DMS53 treated with DMSO at 0.1 percent for 48 hours (cell line): ENCODE results near the gene TMEM184A.

Experiments used
- DNase-seq: peaks from one replicate; lab custom pipeline; 2025; ENCODE audit not compliant: unreplicated experiment; lab: John Stamatoyannopoulos, UW

Gene TMEM184A

DNA sequence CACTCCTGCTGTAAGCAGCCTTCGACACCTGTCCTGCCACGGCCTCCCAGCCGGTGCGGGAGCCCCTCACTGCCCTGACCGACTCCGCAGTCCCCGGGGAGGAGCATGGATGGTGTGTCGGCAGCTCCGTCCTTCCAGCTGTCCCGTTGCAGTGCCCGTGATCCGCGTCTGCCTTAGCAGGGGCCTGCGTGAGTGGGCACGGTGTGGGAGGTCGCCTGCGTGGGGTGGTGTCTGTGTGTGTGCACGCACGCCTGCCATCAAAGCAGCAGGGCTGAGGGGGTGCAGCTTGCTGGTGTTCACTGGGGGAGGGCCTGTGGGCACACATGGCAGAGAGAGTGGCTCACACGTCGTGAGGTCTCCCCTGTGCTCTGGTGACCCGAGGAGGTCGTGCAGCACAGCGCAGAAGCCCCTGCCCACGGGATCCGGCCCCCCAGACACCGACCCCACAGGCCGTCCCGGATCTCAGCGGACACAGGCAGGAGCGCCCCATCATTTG, 15.2 kb downstream of the TMEM184A start:
- no peak for DNase-seq

DNA sequence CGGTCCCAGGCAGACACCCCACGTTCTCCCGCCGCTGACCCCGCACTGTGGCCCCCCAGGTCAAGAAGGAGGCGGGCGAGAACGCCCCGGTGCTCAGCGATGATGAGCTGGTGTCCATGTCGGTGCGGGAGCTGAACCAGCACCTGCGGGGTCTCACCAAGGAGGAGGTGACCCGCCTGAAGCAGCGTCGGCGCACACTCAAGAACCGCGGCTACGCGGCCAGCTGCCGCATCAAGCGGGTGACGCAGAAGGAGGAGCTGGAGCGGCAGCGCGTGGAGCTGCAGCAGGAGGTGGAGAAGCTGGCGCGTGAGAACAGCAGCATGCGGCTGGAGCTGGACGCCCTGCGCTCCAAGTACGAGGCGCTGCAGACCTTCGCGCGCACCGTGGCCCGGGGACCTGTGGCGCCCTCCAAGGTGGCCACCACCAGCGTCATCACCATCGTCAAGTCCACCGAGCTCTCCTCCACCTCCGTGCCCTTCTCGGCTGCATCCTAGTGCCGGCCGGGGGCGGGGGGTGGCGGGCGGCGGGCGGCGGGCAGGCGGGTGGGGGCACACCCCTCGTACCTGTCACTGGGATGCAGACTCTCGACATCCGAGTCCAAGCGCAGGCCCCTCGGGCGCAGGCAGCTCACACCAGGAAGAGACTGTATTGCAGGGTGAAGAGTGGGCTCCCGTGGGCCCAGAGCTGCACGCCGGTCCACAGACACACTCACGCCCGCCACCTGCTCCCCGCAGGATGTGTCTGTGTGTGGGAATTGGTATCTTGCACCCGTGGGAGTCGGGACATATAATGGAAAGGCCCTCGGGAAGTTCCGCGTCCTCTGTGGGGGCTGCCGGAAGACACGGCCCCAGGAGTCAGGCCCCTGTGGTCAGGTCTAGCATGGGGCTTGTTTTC, 15.9 kb downstream of the TMEM184A start:
- no peak for DNase-seq

DNA sequence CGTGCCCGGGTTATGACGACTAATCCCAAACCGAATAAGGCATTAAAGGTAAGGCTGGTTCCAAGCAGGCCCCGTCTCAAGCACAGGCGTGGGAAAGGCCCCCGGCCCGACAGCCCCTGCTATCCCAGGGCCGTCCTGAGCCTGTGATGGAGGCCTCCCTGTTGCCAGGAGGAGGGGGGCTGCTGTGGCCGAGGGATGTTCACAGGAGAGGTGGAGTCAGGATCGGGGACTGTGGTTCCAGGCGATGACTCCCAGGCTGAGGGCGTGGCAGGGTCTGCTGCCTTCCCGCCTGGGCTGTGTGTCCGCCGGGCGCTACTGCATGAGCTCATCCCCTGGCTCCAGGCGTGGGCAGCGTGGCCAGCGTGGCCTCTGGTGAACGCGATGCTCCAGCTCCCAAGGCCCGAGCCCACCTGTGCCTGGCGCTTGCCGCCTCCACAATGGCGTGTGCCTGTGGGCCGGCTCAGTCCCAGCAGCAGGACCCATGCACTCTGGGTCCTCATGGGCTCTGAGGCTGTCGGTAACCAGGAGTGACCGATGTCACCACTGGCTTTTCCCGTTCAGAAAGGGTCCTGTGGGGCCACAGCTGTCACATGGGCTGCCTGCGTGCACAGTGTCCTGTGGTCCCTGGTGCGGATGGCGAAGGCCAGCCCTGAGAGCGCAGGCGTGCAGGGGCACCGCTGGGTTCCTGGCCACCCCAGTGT, 16.7 kb downstream of the TMEM184A start:
- no peak for DNase-seq

DNA sequence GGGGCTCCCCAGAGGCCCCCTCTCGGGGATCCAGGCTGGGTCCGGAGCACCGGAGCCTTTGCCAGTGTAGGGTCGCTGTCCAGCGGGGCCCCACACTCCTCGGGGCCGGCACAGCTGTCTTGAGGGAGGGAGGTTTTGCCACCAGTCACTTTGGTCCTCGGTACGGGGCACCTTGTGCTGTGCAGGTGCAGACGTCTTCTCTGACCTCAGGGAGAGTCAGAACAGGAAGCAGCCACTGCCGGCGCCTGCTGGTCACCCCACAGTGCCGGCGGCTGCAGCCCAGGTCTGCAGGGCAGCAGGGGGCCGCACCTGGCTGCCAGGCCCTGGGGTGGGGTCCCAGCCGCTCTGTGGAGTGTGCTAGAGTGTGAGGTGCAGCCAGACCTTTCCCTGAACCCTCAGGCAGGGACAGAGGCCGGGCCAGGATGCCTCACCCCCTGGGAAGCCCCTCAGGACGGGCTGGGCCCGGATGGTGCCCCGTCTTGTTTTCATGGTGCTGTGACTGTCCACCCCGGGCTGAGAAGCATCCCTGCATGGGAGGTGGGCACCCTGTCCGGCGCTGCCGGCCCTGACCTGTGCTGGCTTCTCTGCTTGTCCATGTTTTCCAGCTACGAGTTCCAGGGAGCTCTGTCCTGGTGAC, 17.3 kb downstream of the TMEM184A start:
- DNase-seq: no peak

DNA sequence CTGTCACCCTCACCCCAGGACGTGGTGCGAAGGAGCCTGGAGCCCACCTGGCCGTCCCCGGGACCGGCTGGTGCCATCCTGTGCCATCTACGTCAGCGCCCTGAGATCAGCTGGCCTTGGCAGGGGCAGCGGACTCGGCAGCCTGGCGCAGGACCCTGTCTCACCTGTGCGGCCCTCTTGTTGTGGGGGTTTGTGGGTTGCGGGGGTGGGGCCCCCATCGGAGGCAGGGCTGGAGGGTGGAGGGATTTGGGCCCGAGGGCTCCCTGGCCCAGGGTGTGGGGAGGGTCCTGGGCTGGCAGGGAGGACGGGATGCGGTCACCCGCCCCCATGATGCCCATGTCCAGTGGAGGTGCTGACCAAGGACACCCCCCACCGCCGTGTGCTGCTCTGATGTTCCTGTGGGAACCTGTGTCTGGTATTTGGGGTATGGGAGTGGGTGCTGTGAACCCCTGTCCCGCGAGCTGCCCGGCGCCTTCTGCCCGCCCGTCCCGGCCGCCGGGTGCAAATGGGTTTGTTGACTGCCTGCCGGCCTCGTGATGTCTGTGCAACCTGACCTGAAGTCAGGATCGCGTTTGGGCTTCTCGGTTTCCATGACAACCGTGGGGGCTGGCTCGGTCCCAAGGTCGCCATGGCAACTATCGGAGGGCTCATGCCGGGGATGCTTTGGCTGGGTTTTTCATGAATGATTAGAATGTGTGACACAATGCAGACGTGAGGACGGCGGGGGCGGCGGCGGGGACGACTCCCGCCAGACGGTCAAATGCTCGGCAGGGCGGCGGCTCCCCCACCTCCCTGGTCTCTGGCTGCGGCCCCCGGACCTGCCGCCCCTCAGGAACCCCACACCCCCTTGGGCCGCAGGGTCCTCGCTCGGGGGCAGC, 18.2 kb downstream of the TMEM184A start:
- DNase-seq: no peak

DNA sequence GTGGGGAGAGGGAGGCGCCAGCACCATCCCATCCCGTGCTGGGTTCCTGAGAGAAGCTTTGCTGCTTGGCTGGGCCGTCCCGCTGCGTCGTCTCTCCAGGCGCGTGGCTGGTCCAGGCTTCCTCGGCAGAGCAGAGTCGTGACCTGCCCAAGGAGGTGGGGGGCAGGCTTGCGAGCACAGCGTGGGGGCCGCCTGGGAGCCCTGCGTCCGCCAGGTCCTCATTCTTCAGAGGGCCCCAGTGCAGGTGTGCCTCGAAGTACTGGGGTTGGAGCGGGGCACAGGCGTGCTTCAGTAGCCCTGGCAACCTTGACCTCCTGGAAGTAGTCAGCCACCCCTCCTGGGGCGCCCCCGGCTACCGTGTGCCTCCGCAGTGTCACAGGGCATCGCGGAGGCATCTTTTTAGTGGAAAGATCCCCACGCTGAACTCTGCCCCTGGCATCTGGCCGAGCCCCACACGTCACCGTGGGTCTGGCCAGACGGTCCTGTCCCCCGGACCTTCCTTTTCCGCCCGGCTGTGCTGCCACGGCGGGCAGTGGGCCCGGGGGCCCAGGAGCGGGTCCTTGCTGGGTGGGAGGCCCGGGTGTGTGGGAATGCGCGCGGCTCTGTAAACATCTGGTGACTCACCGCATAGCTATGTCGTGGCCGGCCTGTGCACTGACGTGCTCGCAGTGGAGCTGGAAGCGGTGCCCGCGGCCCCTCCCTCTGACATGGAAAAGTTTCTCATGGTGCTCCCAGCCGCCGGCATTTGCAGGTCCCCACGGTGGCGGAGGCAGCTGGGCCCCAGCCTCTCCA, 19.1 kb downstream of the TMEM184A start:
- DNase-seq: peak; percentile 15

DNA sequence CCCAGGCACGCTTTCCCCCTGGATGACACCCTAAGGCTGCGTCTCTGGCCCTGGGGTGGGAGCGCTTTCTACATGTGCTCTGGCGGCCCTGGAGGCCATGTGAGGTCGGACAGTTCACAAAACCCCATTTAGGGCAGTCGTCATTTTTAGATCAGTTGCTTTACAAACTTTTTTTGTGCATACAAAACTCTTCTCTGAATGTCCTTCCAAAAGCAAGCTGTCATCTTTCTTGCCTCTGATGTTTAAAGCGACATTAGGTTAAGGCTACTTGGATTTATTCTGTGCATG, 19.6 kb downstream of the TMEM184A start:
- no peak for DNase-seq

DNA sequence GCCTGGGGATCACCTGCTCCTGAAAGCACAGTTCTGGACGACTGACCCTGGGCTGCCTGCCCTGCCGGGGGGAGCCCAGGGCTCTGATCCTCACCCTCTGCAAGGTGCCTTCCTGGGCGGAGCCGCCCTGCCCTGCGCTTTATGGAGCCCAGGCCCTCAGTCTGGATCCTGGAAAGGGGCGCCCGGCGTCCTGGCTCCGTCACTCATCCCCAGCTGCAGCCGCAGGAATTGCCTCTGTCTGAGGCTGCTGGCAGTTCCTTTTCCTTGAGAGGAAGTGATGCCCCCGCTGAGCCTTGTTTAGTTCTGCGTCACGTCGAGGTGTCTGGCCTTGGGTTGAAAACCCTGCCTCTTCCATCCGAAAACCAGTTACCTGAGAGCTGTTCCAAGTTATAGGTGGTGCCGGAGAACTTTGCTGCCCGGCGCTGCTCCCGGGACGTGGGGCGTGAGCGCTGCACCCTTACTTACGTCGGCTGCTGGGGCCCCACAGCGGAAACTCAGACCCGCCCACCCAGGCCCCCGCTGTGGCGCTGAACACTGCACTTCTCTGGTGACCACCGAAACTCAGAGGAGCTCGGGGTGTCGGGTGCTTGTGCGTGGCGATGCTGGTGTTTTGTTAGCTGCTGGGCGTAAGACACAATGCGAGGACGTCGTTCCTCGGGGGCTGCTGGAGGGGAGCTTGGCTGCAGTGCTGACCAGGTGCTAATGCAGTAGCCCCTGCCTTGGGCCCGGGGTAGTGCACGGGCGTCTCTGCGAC, 20.1 kb downstream of the TMEM184A start:
- no peak for DNase-seq

DNA sequence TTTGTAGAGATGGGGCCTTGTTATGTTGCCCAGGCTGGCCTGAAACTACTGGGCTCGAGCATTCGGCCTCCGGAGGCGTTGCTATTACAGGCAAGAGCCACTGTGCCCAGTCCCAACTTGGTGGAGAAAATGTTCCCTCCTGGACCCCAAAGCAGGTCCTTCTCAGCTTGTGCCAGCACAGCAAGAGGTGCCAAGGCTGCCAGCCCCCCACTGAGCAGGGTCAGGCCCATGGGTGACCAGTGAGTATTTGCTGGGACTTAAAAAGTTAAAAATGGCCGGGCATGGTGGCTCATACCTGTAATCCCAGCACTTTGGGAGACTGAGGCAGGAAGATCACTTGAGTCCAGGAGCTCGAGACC, 20.9 kb downstream of the TMEM184A start:
- DNase-seq: no peak

DNA sequence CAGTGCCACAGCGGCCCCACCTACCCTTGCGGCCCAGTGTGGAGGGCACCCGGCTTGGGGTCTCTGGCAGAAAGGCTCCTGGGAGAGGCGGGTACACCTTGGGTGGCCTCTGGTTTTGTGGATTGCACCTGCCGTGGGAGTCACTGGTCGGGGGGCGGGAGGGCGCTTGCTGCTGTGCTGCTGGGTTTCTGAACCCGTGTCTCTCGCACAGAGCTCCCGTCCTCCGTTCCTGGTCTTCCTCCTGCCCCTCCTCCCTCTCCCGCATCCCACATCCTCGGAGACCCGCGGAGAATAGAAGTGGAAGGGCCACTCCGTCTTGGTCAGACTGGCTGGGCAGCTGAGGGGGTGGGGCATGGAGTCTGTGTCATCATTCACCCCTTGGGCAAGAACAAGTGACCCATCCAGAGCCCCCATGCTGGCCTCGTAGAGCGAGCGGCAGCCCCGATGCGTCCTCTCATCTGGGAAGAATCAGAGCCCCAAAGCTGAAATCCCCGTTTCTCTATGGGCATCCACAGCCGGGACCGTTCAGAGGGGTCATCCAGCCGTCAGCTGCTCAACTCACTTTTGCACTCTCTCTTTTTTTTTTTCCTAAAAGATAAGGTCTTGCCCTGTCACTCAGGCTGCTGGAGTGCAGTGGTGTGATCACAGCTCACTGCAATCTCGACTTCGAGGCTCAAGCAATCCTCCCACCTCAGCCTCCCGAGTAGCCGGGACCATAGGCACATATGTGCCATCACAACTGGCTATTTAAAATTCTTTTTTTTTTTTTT, 21.5 kb downstream of the TMEM184A start:
- DNase-seq: no peak

DNA sequence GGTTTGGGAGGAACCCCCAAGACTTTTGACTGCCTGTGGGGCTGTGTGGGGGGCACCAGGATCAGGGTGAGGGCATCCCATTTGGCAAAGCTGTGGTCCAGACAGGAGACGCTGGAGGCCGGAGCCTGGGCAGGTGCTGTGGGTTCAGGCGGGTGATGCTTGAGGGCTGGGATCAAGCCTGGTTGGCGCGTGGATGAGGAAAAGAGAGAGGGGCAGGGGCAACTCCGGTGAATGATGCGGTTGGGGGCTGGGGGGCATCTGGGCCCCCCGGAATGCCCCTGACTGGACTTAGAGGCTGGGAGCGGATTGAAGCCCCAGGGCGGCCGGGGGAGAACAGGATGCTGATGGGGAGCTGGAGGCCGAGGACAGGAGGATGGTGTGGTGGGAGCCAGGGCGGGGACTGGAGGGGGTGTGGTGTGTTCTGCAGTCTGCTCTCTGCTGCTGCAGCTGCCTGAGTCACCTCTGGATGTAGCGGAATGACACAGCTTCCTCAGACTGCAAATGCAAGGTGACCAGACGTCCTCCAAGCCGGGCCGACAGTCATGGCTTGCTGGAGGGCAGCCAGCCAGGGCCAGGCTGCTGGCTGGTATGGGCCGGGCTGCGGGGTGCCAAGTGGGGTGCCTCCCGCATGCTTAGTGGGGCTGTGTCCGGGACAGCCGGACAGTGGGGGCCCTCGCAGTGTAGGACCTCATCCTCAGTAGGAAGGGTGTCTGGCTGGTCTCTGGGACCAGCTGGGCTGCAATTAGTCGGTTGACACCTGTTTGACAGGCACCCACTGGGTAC, 22.3 kb downstream of the TMEM184A start:
- DNase-seq: no peak

DNA sequence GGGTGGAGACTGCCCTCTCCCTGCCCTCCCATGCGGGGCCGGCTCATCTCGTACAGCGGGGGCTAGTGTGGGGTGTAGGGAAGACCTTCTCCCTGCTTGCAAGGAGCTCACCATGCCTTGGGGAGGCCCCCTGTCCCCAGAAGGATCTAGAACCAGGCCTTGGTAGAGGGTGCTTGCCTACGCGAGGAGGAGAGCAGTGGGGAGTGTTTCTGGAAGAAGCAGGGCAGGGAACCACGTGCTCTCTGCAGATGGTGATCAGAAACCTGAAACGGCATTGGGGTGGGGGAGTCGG, 22.8 kb downstream of the TMEM184A start:
- no peak for DNase-seq

DNA sequence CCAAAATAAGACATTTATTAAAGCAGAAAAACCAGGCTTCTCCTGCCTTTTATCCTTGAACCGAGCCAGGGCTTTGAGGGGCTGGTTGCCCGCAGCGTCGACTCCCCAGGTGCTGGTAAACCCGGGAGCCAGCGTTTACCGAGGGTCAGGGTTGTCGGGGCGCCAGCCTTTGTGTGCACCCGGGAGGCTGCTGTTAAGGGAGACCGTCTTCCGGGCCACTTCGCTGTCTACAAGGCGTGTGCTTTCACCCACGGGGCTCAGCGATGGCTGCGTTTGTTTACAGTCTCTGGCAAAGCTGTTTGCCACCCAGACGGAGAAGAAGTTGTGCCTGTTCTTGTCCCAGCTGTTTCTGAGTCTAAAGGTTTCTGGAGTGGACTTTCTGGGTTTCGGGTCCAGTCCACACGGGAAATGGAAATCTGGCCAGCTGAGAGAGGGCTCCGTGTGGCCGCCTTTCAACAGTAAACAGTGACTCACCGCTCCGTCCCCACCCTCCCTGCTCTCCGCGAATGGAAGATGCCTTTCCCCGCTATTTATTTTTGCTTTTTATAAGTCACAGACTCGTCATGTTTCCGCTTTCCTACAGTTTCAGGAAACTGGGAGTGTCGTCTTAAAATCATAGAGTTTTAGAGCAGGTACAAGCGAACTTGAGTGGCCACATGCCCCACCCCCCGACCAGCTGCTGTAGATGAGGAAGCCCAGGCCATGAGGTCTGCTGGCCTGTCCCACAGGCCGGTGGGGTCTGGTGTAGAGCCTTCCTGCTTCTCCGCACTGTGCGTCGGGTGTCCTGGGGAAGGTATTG, 23.4 kb downstream of the TMEM184A start:
- DNase-seq: peak; percentile 86

DNA sequence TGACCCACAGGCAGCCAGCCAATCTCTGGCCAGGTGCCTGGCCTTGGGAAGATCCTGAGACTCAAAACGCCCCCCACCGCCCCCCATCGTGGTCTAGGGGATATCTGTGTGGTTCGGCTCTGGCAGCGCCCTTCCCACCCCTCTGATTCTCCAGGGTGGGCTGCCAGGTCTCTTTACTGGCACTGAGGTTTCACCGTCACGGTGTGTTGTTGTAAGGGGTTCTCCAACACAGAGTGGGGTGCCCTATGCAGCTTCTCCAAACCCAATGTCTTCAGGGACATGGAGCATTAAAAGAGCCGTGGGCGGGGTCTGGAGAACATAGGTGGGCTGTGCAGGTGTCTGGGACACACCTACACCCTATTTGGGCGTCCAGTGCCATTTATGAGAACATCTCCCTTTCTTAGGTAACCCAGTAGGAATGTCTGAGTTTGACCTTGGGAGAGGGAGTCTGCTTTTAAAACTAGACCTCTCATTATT, 24.0 kb downstream of the TMEM184A start:
- DNase-seq: peak; percentile 51

DNA sequence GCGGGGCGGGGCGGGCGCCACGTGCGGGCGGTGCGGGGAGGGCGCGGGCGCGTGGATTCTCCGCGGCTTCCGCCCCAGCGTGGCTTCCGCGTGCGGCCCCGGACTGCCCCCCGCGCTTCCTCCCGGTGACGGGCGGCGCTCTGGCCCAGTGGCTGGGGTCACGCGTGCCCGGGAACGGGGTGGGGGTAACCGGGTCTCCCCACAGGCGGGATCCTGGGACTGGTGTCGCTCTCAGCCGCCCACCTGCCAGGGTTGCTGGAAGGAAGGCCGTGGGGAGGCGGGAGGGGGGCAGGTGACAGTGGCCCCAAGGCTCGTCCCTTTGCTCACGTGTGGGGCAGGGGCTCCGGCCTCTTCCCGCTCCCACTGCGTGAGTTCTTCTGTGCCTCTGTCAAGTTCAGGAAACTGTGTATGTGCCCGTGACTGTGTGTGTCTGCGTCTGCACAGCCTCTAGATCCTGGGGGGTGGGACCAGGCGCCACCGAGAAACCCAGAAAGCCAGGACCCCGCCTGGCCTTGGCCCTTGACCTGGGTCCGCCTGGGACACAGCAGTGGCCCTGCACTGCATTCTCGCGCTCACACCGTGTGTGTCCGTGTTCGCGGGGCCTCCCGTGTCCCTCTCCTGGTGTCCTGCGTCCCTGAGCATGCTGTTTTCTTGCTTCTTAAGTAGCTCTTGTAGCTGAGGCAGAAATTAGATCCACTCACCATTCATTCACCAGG, 24.6 kb downstream of the TMEM184A start:
- peak; percentile 35 for DNase-seq

DNA sequence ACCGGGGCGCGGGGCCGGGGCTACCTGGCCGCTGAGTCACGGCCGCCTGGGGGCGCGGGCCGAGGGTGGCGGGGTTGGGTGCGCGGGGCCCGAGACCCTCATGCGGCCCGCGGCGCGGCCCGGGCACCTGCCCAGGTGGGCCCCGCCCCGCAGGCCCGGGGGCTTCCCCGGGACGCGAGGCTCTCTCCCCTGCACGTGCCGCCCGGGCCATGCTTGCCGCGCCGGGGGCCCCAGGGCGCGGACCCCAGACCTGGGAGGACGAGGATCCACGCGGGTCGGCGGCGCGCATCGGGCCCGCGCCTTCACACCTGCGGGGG, 25.1 kb downstream of the TMEM184A start:
- DNase-seq: no peak
